Measurements from ENCODE around the gene NUP98. TPM values are rescaled to one million over a fixed set of nuclear protein-coding genes. Genes with fewer than 3 reads are reported as not detected.
"Not testable (repeated sequence)": the region's sequence is repeated elsewhere in the genome, so short reads cannot be mapped to it uniquely, and the experiment has no call there.

Gene NUP98
- total RNA-seq, 2 experiments from 2014 or later, result 106 to 108 TPM

GRCh38 chr11:3667149-3668035, 130.0 kb downstream of the NUP98 start:
- Mint-ChIP-seq H3K36me3 (ENCODE audit: low read depth) (peaks cover 22% of the 10 kb centered on the region), H3K27ac (no peak overlapping the region), H3K4me1 (ENCODE audit: low read depth) (no peaks in the 10 kb centered on the region), H3K9me3 (ENCODE audit: insufficient read depth) (no peaks in the 10 kb centered on the region), H3K27me3 (ENCODE audit: low read depth) (no peaks in the 10 kb centered on the region), H3K4me3 (no peak overlapping the region)
- POLR2A ChIA-PET, result no interaction called here
- DNase-seq, result no peak
- CTCF ChIA-PET, result no interaction called here
- ATAC-seq, result no peak

- ATAC-seq, result no peak
- POLR2A ChIA-PET, result no interaction called here
- CTCF ChIA-PET, result no interaction called here
- no peak for DNase-seq
- no peaks in the 10 kb centered on the region for H3K27me3 Mint-ChIP-seq (ENCODE audit: low read depth)
- H3K9me3 Mint-ChIP-seq (ENCODE audit: insufficient read depth), result no peaks in the 10 kb centered on the region
- H3K4me3 Mint-ChIP-seq, result no peak overlapping the region
- H3K27ac Mint-ChIP-seq, result no peak overlapping the region
- no peaks in the 10 kb centered on the region for H3K4me1 Mint-ChIP-seq (ENCODE audit: low read depth)
- peaks cover 22% of the 10 kb centered on the region for H3K36me3 Mint-ChIP-seq (ENCODE audit: low read depth)
Observed at GRCh38 chr11:3666023-3666530, 131.3 kb downstream of the NUP98 start.

- no peaks in the 10 kb centered on the region for H3K9me3 Mint-ChIP-seq (ENCODE audit: insufficient read depth)
- H3K36me3 Mint-ChIP-seq (ENCODE audit: low read depth), result peaks cover 22% of the 10 kb centered on the region
- H3K27me3 Mint-ChIP-seq (ENCODE audit: low read depth), result no peaks in the 10 kb centered on the region
- ATAC-seq (no peak), DNase-seq (no peak)
- no peak overlapping the region for H3K27ac Mint-ChIP-seq
- ChIA-PET CTCF (no interaction called here), POLR2A (interaction anchor here (0.6 kb wide), 1 partner anchor 13 kb away, joined by 4 read pairs; no protein-coding TSS in a partner anchor)
- no peaks in the 10 kb centered on the region for H3K4me1 Mint-ChIP-seq (ENCODE audit: low read depth)
- H3K4me3 Mint-ChIP-seq, result no peak overlapping the region
Observed at GRCh38 chr11:3665336-3666022, 131.9 kb downstream of the NUP98 start.

GRCh38 chr11:3664032-3664630, 133.2 kb downstream of the NUP98 start:
- H3K4me1 Mint-ChIP-seq (ENCODE audit: low read depth), result no peaks in the 10 kb centered on the region
- H3K9me3 Mint-ChIP-seq (ENCODE audit: insufficient read depth), result no peaks in the 10 kb centered on the region
- DNase-seq (no peak), ATAC-seq (no peak)
- no peak overlapping the region for H3K27ac Mint-ChIP-seq
- no peaks in the 10 kb centered on the region for H3K27me3 Mint-ChIP-seq (ENCODE audit: low read depth)
- no peak overlapping the region for H3K4me3 Mint-ChIP-seq
- CTCF ChIA-PET, result no interaction called here
- POLR2A ChIA-PET, result no interaction called here
- H3K36me3 Mint-ChIP-seq (ENCODE audit: low read depth), result peaks cover 18% of the 10 kb centered on the region

GRCh38 chr11:3662856-3663255, 134.5 kb downstream of the NUP98 start:
- Mint-ChIP-seq H3K9me3 (ENCODE audit: insufficient read depth) (no peaks in the 10 kb centered on the region), H3K36me3 (ENCODE audit: low read depth) (peaks cover 16% of the 10 kb centered on the region), H3K4me3 (no peak overlapping the region), H3K4me1 (ENCODE audit: low read depth) (no peaks in the 10 kb centered on the region), H3K27me3 (ENCODE audit: low read depth) (peaks cover 4% of the 10 kb centered on the region), H3K27ac (no peak overlapping the region)
- POLR2A ChIA-PET, result interaction anchor here (0.6 kb wide), 1 partner anchor 521 kb away, joined by 3 read pairs; no protein-coding TSS in a partner anchor
- ATAC-seq (no peak), DNase-seq (no peak)
- CTCF ChIA-PET, result no interaction called here

- DNase-seq, result no peak
- no peaks in the 10 kb centered on the region for H3K9me3 Mint-ChIP-seq (ENCODE audit: insufficient read depth)
- CTCF ChIA-PET, result no interaction called here
- H3K27me3 Mint-ChIP-seq (ENCODE audit: low read depth), result peaks cover 7% of the 10 kb centered on the region
- H3K4me3 Mint-ChIP-seq, result no peak overlapping the region
- peaks cover 15% of the 10 kb centered on the region for H3K36me3 Mint-ChIP-seq (ENCODE audit: low read depth)
- POLR2A ChIA-PET, result no interaction called here
- no peak for ATAC-seq
- no peaks in the 10 kb centered on the region for H3K4me1 Mint-ChIP-seq (ENCODE audit: low read depth)
- no peak overlapping the region for H3K27ac Mint-ChIP-seq
Observed at GRCh38 chr11:3660960-3661359, 136.4 kb downstream of the NUP98 start.

GRCh38 chr11:3659595-3660515, 137.5 kb downstream of the NUP98 start:
- Mint-ChIP-seq H3K27me3 (ENCODE audit: low read depth) (peaks cover 13% of the 10 kb centered on the region), H3K9me3 (ENCODE audit: insufficient read depth) (no peaks in the 10 kb centered on the region), H3K4me3 (no peak overlapping the region), H3K36me3 (ENCODE audit: low read depth) (peaks cover 5% of the 10 kb centered on the region), H3K27ac (no peak overlapping the region), H3K4me1 (ENCODE audit: low read depth) (no peaks in the 10 kb centered on the region)
- ATAC-seq (no peak), DNase-seq (no peak)
- POLR2A ChIA-PET, result no interaction called here
- CTCF ChIA-PET, result no interaction called here

- Mint-ChIP-seq H3K27ac (no peak overlapping the region), H3K9me3 (ENCODE audit: insufficient read depth) (no peaks in the 10 kb centered on the region), H3K27me3 (ENCODE audit: low read depth) (peaks cover 13% of the 10 kb centered on the region), H3K4me3 (no peak overlapping the region), H3K4me1 (ENCODE audit: low read depth) (no peaks in the 10 kb centered on the region), H3K36me3 (ENCODE audit: low read depth) (no peaks in the 10 kb centered on the region)
- ATAC-seq, result no peak
- CTCF ChIA-PET, result no interaction called here
- DNase-seq, result no peak
- POLR2A ChIA-PET, result no interaction called here
Observed at GRCh38 chr11:3658252-3658651, 139.1 kb downstream of the NUP98 start.

GRCh38 chr11:3657331-3657730, 140.0 kb downstream of the NUP98 start:
- H3K36me3 Mint-ChIP-seq (ENCODE audit: low read depth); POLR2A ChIA-PET; H3K4me3 Mint-ChIP-seq; DNase-seq; CTCF ChIA-PET; H3K9me3 Mint-ChIP-seq (ENCODE audit: insufficient read depth); ATAC-seq; H3K27ac Mint-ChIP-seq; H3K4me1 Mint-ChIP-seq (ENCODE audit: low read depth): not testable (repeated sequence)
- peaks cover 13% of the 10 kb centered on the region for H3K27me3 Mint-ChIP-seq (ENCODE audit: low read depth)

- Mint-ChIP-seq H3K27ac (no peak overlapping the region), H3K36me3 (ENCODE audit: low read depth) (no peaks in the 10 kb centered on the region), H3K9me3 (ENCODE audit: insufficient read depth) (no peaks in the 10 kb centered on the region), H3K4me1 (ENCODE audit: low read depth) (no peaks in the 10 kb centered on the region), H3K27me3 (ENCODE audit: low read depth) (peaks cover 19% of the 10 kb centered on the region), H3K4me3 (no peak overlapping the region)
- no peak for DNase-seq
- no peak for ATAC-seq
- ChIA-PET CTCF (interaction anchor here (1.1 to 1.6 kb wide), 2 partner anchors 26 to 154 kb away, joined by 3 read pairs; no protein-coding TSS in a partner anchor), POLR2A (no interaction called here)
Observed at GRCh38 chr11:3655547-3655946, 141.8 kb downstream of the NUP98 start.

GRCh38 chr11:3652514-3652913, 144.8 kb downstream of the NUP98 start:
- H3K4me1 Mint-ChIP-seq (ENCODE audit: low read depth); DNase-seq; H3K27ac Mint-ChIP-seq; H3K4me3 Mint-ChIP-seq; H3K9me3 Mint-ChIP-seq (ENCODE audit: insufficient read depth); POLR2A ChIA-PET; H3K36me3 Mint-ChIP-seq (ENCODE audit: low read depth); ATAC-seq; CTCF ChIA-PET: not testable (repeated sequence)
- H3K27me3 Mint-ChIP-seq (ENCODE audit: low read depth), result peaks cover 29% of the 10 kb centered on the region
